ENCODE data around the gene LSM5.

The LSM5 gene

DNA sequence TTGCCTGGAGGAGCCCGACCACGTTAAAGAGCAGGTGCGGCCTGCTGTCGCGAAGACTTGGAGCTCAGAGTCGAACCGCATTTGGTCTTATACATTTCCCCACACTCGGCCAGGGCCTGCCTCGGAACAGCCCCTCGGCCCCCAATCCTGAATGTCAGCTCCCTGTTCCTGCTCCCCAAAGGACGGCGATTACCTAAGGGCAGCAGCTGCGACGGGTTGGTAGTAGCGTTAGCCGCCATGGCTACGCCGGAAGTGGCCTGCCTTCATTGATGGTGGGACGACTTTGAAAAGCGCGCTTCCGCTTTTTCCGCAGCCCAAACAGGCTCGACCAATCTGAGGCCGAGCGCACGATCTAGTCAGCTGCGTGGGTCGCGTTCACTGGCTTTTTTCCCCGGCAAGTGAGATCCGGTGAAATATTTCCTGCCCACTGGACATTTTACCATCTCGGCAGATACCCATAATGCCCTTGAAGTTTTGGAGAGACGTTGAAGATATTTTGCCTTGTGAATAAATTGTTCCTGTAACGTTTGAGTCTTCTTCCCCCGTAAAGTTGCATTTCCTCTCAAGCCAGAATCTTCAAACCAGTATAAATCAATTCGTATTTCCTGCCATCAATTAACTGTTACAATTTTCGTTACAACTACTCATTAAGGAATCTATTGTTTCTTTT, at the start of gene LSM5:
Gene LSM5, minus strand, starts transcription at position 254 of the 670 bp plus-strand sequence. Its CDS starts 15 bp downstream, at position 239.
- DNase-seq (ENCODE audit: low spot score), result peak; percentile 93

DNA sequence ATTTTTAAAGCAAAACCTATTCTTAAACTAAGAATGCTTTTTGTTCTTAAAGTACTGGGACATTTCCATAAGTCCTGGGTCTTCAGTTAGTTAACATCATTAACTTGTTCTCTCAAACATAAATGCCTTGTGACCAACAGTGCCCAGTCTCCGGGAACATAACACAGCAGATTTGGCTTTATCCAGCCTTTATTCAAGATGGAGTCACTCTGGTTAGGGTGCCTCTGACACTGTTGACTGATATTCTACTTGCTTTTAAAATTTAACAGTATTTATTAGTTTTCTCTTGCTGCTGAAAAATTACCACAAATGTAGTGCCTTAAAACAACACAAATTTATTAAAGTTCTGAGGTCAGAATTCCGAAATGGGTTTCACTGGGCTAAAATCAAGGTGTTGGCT, 49.2 kb upstream of the LSM5 start:
- DNase-seq (ENCODE audit: low spot score), result no peak

DNA sequence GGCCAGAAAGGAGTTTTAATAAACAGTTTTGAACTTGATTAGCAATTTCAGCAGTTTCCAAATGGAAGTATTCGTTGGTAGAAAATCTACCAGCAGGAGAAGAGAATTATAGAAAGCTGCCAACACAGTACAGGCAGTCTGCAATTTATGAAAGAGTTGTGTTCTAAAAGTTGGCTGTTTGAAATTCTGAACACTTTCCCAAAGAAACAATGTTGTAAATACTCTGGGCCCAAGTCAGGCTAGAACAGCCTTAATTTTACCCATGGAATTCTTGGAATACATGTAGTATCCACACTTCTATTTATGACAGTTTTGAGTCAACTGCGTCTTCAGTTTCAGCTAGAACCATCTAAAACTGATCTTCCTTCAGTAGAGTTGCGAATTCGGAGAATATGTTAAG, 47.6 kb upstream of the LSM5 start:
- DNase-seq (ENCODE audit: low spot score), result no peak

- DNase-seq (ENCODE audit: low spot score), result no peak
These were observed 46.4 kb upstream of the LSM5 start for GRCh38 chr7:32536585-32536984.

DNA sequence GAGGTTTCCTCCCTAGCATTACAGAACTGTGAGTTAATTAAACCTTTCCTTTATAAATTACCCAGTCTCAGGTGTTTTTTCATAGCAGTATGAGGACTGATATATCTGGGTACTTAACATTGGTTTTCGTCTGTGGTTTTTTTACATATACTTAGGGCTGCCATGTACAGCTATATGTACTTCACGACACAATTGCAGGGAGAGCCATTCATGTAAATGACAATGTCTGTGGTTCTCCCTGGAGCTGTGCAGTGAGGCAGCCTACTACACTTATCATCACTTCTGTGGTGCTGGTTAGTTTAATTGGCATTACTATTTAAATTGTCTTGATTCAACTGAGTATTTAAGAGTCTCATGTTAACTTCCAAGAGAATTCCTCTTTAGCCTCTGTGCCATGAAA, 45.8 kb upstream of the LSM5 start:
- DNase-seq (ENCODE audit: low spot score), result no peak

GRCh38 chr7:32535162-32535702, 45.1 kb upstream of the LSM5 start:
- DNase-seq (ENCODE audit: low spot score), result no peak

GRCh38 chr7:32533276-32534029, 43.3 kb upstream of the LSM5 start:
- DNase-seq (ENCODE audit: low spot score), result no peak

GRCh38 chr7:32532716-32533115, 42.5 kb upstream of the LSM5 start:
- no peak for DNase-seq (ENCODE audit: low spot score)

- no peak for DNase-seq (ENCODE audit: low spot score)
These were observed 41.9 kb upstream of the LSM5 start for GRCh38 chr7:32532086-32532485.

GRCh38 chr7:32531402-32531801, 41.2 kb upstream of the LSM5 start:
- no peak for DNase-seq (ENCODE audit: low spot score)

- DNase-seq (ENCODE audit: low spot score), result no peak
These were observed 35.7 kb upstream of the LSM5 start for GRCh38 chr7:32525839-32526238.

DNA sequence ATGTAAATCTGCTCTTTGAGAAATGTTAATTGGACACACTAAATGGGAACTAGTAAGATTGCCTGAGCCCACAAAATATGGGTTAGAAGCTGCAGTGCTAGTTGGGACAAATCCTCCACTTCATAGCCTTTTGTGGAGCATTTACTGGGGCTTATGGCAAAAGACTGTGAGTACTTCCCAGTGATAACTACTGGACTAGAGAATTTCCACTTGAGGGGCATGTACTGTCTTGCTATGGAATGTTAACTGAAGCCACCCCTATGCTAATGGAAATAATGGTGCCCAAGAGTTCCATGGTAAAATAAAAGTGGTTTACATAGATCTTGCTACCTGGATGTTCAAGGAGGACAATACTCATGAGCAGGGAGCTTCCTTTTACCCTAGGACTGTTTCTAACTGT, 34.5 kb upstream of the LSM5 start:
- no peak for DNase-seq (ENCODE audit: low spot score)

DNA sequence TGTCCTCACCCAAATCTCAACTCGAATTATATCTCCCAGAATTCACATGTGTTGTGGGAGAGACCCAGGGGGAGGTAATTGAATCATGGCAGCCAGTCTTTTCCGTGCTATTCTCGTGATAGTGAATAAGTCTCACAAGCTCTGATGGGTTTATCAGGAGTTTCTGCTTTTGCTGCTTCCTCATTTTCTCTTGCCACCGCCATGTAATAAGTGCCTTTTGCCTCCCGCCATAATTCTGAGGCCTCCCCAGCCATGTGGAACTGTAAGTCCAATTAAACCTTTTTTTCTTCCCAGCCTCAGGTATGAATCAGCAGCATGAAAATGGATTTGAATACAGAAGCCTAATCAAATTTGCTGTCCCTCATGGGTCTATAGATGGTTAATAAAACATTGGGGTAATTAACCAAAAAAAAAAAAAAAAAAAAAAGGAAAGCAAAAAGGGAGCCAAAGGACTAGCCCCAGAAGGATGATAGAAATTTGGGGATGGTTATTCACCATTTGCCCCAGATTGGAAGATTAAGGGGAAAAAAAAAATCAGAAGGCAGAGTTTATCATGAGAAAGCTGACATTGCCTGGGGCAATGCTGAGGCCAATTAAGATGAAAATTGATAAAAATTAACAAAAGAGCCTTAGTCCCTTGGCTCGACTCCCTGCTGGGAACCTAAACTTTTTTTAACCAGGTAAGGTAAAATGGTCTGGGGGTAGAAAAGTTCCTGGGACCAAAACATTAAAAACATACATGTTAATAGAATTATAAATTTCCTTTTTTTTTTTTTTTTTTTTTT, 32.8 kb upstream of the LSM5 start:
- no peak for DNase-seq (ENCODE audit: low spot score)

GRCh38 chr7:32519763-32520162, 29.6 kb upstream of the LSM5 start:
- DNase-seq (ENCODE audit: low spot score), result no peak

GRCh38 chr7:32518534-32519140, 28.5 kb upstream of the LSM5 start:
- DNase-seq (ENCODE audit: low spot score), result no peak

GRCh38 chr7:32516551-32517100, 26.4 kb upstream of the LSM5 start:
- DNase-seq (ENCODE audit: low spot score), result no peak

GRCh38 chr7:32515890-32516550, 25.8 kb upstream of the LSM5 start:
- DNase-seq (ENCODE audit: low spot score), result no peak

DNA sequence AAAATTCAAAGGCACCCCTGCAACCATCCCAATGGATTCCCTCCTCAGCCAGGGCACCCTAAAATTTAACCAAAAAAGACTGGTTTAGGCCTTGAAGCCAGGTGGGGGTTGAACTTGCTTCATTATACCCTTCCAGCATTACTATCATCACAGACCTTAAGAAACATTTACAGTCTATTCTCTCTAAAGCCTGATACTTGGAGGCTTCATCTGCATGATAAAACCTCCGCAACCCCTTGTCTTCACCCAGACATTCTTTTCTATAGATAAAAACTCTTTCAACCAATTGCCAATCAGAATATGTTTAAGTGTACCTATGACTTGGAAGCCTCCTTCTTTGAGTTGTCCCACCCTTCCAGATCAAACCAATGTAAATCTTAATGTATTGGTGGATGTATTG, 23.0 kb upstream of the LSM5 start:
- DNase-seq (ENCODE audit: low spot score), result no peak

DNA sequence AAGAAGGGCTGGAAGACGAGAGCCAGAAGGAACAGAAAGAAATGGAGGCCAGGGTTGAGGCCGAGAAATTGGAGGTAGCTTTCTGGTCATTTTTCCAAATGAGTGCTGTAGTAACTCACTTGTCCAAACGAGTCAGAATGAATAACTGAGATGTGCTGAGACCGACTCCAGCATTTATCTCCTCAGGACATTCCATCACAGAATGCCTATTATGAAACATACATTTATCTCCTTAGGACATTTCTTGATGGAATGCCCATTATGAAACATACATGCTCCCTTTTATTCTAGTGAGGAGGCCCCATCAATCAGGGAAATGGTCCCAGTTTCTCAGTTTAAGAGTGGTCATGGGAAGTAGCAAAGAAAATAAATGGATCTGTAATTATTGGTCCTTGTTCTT, 21.6 kb upstream of the LSM5 start:
- no peak for DNase-seq (ENCODE audit: low spot score)

DNA sequence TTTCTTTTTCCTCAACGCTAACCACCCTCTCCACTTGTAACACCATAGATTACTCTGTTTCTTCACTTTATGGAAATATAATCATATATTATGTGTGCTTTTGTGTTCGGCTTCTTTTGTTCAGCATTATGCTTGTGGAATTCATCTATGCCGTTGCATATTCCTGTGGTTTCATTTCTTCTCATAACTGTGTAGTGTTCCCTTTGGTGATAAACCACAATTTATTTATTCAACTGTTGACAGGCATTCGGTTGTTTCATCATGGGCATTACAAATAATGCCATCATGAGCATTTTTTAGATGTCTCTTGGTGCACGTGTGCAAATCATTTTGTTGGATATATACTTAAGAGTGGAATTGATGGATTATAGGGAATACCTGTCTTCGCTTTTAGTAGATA, 17.2 kb upstream of the LSM5 start:
- DNase-seq (ENCODE audit: low spot score), result no peak

DNA sequence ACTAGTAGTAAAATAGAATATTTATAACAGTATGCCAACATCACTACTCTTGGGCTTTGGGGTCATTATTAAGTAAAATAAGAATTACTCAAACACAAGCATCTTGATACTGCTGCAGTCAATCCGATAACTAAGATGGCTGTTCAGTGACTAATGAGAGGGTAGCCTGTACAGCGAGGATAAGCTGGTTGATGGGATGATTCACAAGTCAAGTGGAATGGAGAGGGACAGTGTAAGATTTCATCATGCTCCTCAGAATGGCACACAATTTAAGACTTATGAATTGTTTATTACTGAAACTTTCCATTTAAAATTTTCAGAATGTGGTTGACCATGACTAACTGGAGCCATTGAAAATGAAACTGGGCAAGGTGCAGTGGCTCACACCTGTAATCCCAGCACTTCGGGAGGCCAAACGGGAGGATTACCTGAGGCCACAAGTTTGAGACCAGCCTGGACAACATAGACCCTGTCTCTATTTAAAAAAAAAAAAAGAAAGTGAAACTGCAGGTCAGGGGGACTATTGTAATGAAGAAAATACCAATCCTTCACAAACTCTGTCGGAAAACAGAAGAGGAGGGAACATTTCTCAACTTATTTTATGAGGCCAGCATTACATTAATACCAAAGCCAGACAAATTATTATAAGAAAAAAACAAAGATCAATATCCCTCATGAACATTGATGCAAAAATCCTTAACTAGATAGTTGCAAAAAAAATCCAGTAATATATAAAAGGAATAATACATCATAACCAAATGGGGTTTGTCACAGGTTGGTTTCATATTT, 16.3 kb upstream of the LSM5 start:
- no peak for DNase-seq (ENCODE audit: low spot score)
